Measurements from ENCODE around the gene LRRC45. TPM values are rescaled to one million over a fixed set of nuclear protein-coding genes. Genes with fewer than 3 reads are reported as not detected.

Gene LRRC45
- total and polyA plus RNA-seq, 8 donors, result 12.0 to 23.2 (median 17.6) TPM

DNA sequence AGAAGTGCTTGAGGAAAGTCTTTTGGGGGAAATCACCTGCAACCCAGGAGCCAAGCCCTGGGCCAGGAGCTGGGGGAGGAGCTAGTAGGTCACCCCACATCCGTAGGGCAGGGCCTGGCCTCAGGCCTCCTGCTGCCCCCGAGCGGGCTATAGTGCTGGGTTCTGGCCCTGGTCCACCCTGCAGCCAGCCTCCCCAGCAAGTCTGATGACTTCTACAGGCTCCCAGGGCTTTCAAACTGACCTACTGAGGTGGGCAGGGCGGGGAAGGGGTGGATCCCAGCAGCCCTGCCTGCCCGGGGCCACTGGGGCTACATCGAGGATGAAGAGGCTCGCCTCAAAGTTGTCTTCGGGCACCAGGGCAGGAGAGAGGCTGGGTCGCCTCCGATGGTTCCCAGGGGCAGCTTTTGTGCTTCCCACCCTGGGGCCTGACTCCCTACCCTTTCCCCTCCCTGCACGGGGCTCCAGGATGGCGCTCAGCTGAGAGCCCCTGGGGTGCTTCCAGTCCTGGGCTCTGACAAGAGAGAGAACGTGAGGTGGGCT lies 5.4 kb upstream of the LRRC45 start:
- Histone ChIP-seq H3K27me3 (no peaks in the 10 kb centered on the region), H3K36me3 (peaks cover 0 to 16% of the 10 kb centered on the region in 2 donors), H3K4me3 (no peak overlapping the region), H3K4me1 (peaks cover 15 to 38% of the 10 kb centered on the region in 2 donors), H3K9me3 (no peaks in the 10 kb centered on the region), H3K27ac (no peak overlapping the region)
- DNase-seq (no peak), ATAC-seq (peak; percentile 3)
- TF ChIP-seq, protein P1, sequence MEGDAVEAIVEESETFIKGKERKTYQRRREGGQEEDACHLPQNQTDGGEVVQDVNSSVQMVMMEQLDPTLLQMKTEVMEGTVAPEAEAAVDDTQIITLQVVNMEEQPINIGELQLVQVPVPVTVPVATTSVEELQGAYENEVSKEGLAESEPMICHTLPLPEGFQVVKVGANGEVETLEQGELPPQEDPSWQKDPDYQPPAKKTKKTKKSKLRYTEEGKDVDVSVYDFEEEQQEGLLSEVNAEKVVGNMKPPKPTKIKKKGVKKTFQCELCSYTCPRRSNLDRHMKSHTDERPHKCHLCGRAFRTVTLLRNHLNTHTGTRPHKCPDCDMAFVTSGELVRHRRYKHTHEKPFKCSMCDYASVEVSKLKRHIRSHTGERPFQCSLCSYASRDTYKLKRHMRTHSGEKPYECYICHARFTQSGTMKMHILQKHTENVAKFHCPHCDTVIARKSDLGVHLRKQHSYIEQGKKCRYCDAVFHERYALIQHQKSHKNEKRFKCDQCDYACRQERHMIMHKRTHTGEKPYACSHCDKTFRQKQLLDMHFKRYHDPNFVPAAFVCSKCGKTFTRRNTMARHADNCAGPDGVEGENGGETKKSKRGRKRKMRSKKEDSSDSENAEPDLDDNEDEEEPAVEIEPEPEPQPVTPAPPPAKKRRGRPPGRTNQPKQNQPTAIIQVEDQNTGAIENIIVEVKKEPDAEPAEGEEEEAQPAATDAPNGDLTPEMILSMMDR (IDR thresholded peaks at IDR 0.05), result no peak
- intact Hi-C loops (cut with DNase I), result no loop called here

DNA sequence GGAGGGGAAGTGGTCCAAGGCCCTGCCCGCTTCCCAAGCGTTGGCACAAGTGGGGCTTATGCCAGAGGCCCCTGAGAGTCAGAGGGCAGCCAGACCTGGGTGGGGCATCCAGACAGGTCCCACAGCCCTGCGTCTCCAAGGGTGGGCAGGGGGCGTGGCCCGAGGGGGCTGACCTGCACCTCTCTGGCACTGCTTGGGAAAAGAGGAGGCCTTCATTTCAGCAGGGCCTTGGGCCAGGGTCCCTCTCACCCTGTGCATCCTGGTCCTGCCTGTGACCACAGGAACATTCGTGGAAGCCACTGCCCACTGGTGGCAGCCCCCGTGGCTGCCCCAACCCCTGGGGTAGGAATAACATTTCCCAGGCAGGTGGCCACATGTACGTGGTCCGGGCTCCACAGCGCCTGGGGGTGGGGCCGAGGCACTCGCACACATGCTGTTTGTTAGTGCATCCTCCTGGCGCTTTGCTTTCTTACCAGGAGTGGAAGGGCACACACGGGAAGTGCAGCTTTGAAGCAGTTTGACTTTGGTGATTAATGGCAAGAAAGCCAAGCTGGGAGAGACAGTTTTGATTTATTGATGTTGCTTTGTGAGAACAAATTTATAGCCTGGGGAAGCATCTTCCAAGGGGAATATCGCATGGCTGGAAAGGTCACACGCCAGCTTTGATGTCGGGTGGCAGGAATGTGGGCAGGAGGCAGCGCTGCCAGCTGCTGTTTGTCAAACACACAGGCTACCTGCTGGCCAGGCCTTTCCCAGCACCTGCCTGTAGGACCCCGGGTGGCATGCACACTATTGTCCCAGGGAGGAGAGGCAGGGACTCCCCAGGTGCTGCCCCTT lies 4.7 kb upstream of the LRRC45 start:
- no peak for ATAC-seq
- Histone ChIP-seq H3K4me3 (no peak overlapping the region), H3K27me3 (no peaks in the 10 kb centered on the region), H3K27ac (no peak overlapping the region), H3K36me3 (peaks cover 0 to 16% of the 10 kb centered on the region in 2 donors), H3K9me3 (no peaks in the 10 kb centered on the region), H3K4me1 (peaks cover 15 to 32% of the 10 kb centered on the region in 2 donors)
- no peak for DNase-seq
- TF ChIP-seq, protein P1 (IDR thresholded peaks at IDR 0.05), result no peak
- intact Hi-C loops (cut with DNase I), result no loop called here

DNA sequence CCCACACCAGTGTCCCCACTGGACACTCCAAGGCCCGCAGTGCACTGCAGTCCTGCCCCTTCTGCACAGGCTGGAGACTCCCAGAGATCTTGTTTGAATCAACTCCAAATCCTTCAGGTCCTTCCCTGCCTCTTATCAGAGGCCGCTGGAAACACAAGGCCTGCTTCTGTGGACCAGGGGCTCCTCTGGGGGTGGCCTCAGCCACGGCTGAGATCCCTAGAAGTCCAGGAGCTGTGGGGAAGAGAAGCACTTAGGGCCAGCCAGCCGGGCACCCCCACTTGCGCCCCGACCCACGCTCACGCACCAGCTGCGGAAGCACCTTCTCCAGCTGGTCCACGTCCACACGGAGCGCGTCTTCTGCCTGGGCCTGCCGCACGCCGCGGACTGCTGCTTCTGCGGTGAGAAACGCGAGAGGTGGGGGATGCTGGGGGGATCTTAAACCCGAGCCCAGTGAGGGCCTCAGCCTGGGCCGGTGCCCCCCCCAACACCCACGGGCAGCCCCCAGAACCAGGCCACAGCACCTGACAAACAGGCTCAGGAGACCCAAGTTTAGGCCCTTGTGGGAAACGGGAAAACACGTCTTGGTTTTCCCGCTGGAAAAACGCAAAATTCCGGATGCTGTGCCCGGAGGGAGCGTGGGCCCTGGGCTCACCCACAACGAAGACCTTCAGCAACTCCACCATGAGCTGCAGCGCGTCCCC lies 4.0 kb upstream of the LRRC45 start:
- Histone ChIP-seq H3K36me3 (peaks cover 0 to 16% of the 10 kb centered on the region in 2 donors), H3K4me3 (no peak overlapping the region), H3K9me3 (no peaks in the 10 kb centered on the region), H3K4me1 (peaks cover 22 to 35% of the 10 kb centered on the region in 2 donors), H3K27me3 (no peaks in the 10 kb centered on the region), H3K27ac (no peak overlapping the region)
- TF ChIP-seq, protein P1 (IDR thresholded peaks at IDR 0.05), result no peak
- DNase-seq, result no peak
- intact Hi-C loops (cut with DNase I), result no loop called here
- ATAC-seq, result no peak

DNA sequence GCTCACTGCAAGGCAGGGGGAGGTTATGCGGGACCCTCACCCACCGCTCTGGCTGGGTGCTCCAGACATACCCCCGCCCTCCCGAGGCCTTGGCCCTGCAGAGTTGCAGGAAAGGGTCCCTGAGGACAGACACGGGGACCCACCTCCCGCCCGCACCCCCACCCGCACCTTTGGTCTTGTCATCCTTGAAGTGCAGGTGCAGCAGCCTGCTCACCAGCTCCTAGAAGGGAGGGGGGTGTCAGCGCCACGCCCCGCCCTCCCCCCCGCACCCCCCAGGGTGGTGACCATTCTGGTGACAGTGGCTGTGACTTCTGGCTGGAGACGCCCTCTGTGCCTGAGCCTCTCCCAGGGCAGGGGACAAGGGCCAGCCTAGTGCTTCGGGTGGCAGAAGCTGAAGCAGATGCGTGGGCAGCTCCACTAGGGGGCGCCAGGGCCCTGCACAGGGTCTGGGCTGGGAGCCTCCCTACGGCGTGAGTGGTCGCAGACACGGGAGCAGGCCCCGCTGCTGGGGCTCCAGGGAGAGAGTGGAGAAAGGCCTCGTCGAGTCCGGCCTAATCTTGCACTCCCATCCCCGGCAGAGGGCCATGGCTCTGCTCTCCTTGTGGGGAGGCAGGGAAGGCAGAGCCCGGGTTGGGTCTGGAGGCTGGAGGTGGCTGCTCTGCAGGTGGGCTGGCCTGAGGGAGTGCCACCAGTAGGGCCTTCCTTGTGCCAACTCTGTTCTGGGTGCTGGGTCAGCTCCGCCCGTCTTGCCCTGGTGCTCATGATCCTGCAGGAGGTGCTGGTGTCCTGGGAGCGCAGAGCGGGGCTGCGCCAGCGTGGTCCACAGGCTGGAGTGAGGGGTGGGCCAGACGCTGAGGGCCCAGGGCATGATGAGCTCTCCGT lies 3.2 kb upstream of the LRRC45 start:
- Histone ChIP-seq H3K27me3 (no peaks in the 10 kb centered on the region), H3K4me1 (peaks cover 25 to 39% of the 10 kb centered on the region in 2 donors), H3K4me3 (no peak overlapping the region), H3K36me3 (peaks cover 0 to 16% of the 10 kb centered on the region in 2 donors), H3K9me3 (no peaks in the 10 kb centered on the region), H3K27ac (no peak overlapping the region)
- TF ChIP-seq, protein P1 (IDR thresholded peaks at IDR 0.05), result peak; percentile 52 to 74
- DNase-seq (peak in 1 of 4 donors; percentile 93), ATAC-seq (no peak)
- intact Hi-C loops (cut with DNase I), result no loop called here
